DMS114 treated with DMSO at 0.1 percent for 48 hours (cell line): ENCODE data around the gene FYN.
"Not testable (repeated sequence)": the region's sequence is repeated elsewhere in the genome, so short reads cannot be mapped to it uniquely, and the experiment has no call there.

Experiments
- DNase-seq: peaks from one replicate; lab custom pipeline; 2025; ENCODE audit not compliant: unreplicated experiment; lab: John Stamatoyannopoulos, UW

FYN gene

GRCh38 chr6:111639266-111639665, 234.0 kb downstream of the FYN start:
- no peak for DNase-seq

- not testable (repeated sequence) for DNase-seq
Measured at GRCh38 chr6:111634981-111635380, 238.3 kb downstream of the FYN start.

GRCh38 chr6:111633822-111634221, 239.4 kb downstream of the FYN start:
- DNase-seq: no peak

GRCh38 chr6:111632468-111633247, 240.6 kb downstream of the FYN start:
- no peak for DNase-seq

GRCh38 chr6:111631903-111632460, 241.3 kb downstream of the FYN start:
- no peak for DNase-seq

- DNase-seq: no peak
Measured at GRCh38 chr6:111631018-111631417, 242.2 kb downstream of the FYN start.

GRCh38 chr6:111628142-111628850, 245.0 kb downstream of the FYN start:
- no peak for DNase-seq

GRCh38 chr6:111626441-111626840, 246.8 kb downstream of the FYN start:
- no peak for DNase-seq

GRCh38 chr6:111625461-111626391, 247.5 kb downstream of the FYN start:
- DNase-seq: no peak

GRCh38 chr6:111625099-111625416, 248.2 kb downstream of the FYN start:
- no peak for DNase-seq

- no peak for DNase-seq
Measured at GRCh38 chr6:111624401-111625098, 248.7 kb downstream of the FYN start.

- DNase-seq: no peak
Measured at GRCh38 chr6:111623046-111623718, 250.1 kb downstream of the FYN start.

- DNase-seq: no peak
Measured at GRCh38 chr6:111620169-111620568, 253.1 kb downstream of the FYN start.

- no peak for DNase-seq
Measured at GRCh38 chr6:111618407-111618806, 254.8 kb downstream of the FYN start.

- no peak for DNase-seq
Measured at GRCh38 chr6:111617149-111617548, 256.1 kb downstream of the FYN start.

GRCh38 chr6:111615916-111616612, 257.2 kb downstream of the FYN start:
- DNase-seq: no peak

GRCh38 chr6:111614833-111615582, 258.2 kb downstream of the FYN start:
- no peak for DNase-seq

- no peak for DNase-seq
Measured at GRCh38 chr6:111612379-111612778, 260.9 kb downstream of the FYN start.
